Endothelial cell of umbilical vein (primary cell): ENCODE results near the gene TXNDC9. TPM values are rescaled to one million over a fixed set of nuclear protein-coding genes. Genes with fewer than 3 reads are reported as not detected.
"Not testable (repeated sequence)": the region's sequence is repeated elsewhere in the genome, so short reads cannot be mapped to it uniquely, and the experiment has no call there.

Source experiments
- BruUV-seq: library from RNA; stranded (reverse); fragments of 400-500 nt; replicated peaks from 2 replicates; lab custom pipeline; 2021; lab: Mats Ljungman, UMichigan
- CTCF ChIA-PET: fragments of 300-600, 350-600 bp; sonication (Branson Sonifier 250); formaldehyde crosslinking; loops from one replicate; lab custom pipeline; 2021; ENCODE audit warnings: antibody characterized with exemption, inconsistent platforms; lab: Charles Lee
- POLR2A ChIA-PET: fragments of 300-600, 350-600 bp; sonication (Branson Sonifier 250); formaldehyde crosslinking; loops from one replicate; lab custom pipeline; 2021; ENCODE audit warnings: antibody characterized with exemption, inconsistent platforms; lab: Charles Lee
- DNase-seq: peaks from one replicate; pipeline ENCODE4 v3.0.0-alpha.2; 2011; ENCODE audit warnings: low read depth, low spot score
- FAIRE-seq: peaks from 2 replicates; lab custom pipeline; 2011; peaks lifted over from hg19 to GRCh38; lab: Jason Lieb, UNC
- H2AFZ ChIP-seq: 2 replicates; pipeline ENCODE4 v1.6.0; 2012; ENCODE audit warnings: low read depth, low read length, control low read depth, inconsistent platforms
- H3K27ac ChIP-seq: 2 replicates; pipeline ENCODE4 v1.5.1; 2011; ENCODE audit warnings: low read depth, mild to moderate bottlenecking, control low read depth, low read length, moderate library complexity; ENCODE audit not compliant: insufficient read depth
- H3K27me3 ChIP-seq, 2 experiments: 2 replicates each; pipeline versions ENCODE4 v1.6.0 to v1.6.1; 2011; ENCODE audit warnings: low read length in 2 of 2, mixed read lengths in 1 of 2; ENCODE audit not compliant: control insufficient read depth in 2 of 2, insufficient read depth in 2 of 2
- H3K36me3 ChIP-seq, 2 experiments: 2 replicates in 1 of 2; 3 replicates in 1 of 2; pipeline ENCODE4 v1.5.1; 2011; ENCODE audit warnings: low read length in 2 of 2, mild to moderate bottlenecking in 1 of 2, moderate library complexity in 1 of 2; ENCODE audit not compliant: control insufficient read depth in 2 of 2, insufficient read depth in 2 of 2; ENCODE audit errors: extremely low read depth in 1 of 2
- H3K4me1 ChIP-seq: 3 replicates; pipeline ENCODE4 v1.5.1; 2011; ENCODE audit warnings: mild to moderate bottlenecking, low read length; ENCODE audit not compliant: control insufficient read depth, insufficient read depth; ENCODE audit errors: extremely low read depth
- H3K4me2 ChIP-seq: 2 replicates; pipeline ENCODE4 v1.6.1; 2011; ENCODE audit warnings: low read length, control low read depth, mixed read lengths; ENCODE audit not compliant: insufficient read depth
- H3K4me3 ChIP-seq, 3 experiments: fragments of 200-600 bp in 1 of 3; sonication (generic), shearing (Covaris generic) in 1 of 3; replicated peaks in 1 of 3; 2 replicates each; pipeline ENCODE4 v1.5.1; 2011 to 2016; ENCODE audit warnings: control low read depth in 3 of 3, low read length in 3 of 3, mild to moderate bottlenecking in 2 of 3, inconsistent platforms in 1 of 3, low read depth in 1 of 3, moderate library complexity in 1 of 3; ENCODE audit not compliant: insufficient read depth in 1 of 3
- H3K79me2 ChIP-seq: 2 replicates; pipeline ENCODE4 v1.6.0; 2012; ENCODE audit warnings: low read length, inconsistent platforms; ENCODE audit not compliant: control insufficient read depth, insufficient read depth
- H3K9ac ChIP-seq: replicated peaks from 2 replicates; pipeline ENCODE3; 2011; ENCODE audit warnings: low read length, control low read depth; ENCODE audit not compliant: insufficient read depth; ENCODE audit errors: extremely low read depth
- H3K9me1 ChIP-seq: replicated peaks from 3 replicates; pipeline ENCODE4 v1.6.0; 2011; ENCODE audit warnings: mild to moderate bottlenecking, low read length; ENCODE audit not compliant: control insufficient read depth, insufficient read depth; ENCODE audit errors: extremely low read depth
- H3K9me3 ChIP-seq: replicated peaks from 2 replicates; pipeline ENCODE4 v1.5.1; 2012; ENCODE audit warnings: low read length, inconsistent platforms; ENCODE audit not compliant: control insufficient read depth, insufficient read depth
- H4K20me1 ChIP-seq: replicated peaks from 2 replicates; pipeline ENCODE3; 2011; ENCODE audit warnings: mild to moderate bottlenecking, low read length; ENCODE audit not compliant: control insufficient read depth, insufficient read depth; ENCODE audit errors: extremely low read depth
- CTCF ChIP-seq, 2 donors: IDR thresholded peaks; 1 replicate in 1 of 2; 2 replicates in 1 of 2; pipeline ENCODE4 v1.5.1; 2011; ENCODE audit warnings: low read length in 2 of 2, mild to moderate bottlenecking in 2 of 2, moderate library complexity in 2 of 2, control low read depth in 1 of 2, inconsistent platforms in 1 of 2, low read depth in 1 of 2; ENCODE audit not compliant: insufficient read depth in 1 of 2; ENCODE audit errors: extremely low read depth in 1 of 2
- EZH2 ChIP-seq: IDR thresholded peaks from 2 replicates; pipeline ENCODE4 v1.6.1; 2012; ENCODE audit warnings: borderline replicate concordance, low read depth, mild to moderate bottlenecking, moderate library complexity, low read length, inconsistent platforms; ENCODE audit not compliant: severe bottlenecking
- FOS ChIP-seq: IDR thresholded peaks from 2 replicates; pipeline ENCODE4 v1.6.1; 2011; ENCODE audit warnings: mild to moderate bottlenecking, low read length, moderate library complexity, borderline replicate concordance; ENCODE audit not compliant: insufficient read depth
- GATA2 ChIP-seq: IDR thresholded peaks from 2 replicates; pipeline ENCODE4 v1.7.0; 2011; ENCODE audit warnings: low read depth, mild to moderate bottlenecking, moderate library complexity, mixed read lengths, low read length; ENCODE audit not compliant: insufficient read length, insufficient read depth
- JUN ChIP-seq: IDR thresholded peaks from 2 replicates; pipeline ENCODE4 v1.6.1; 2011; ENCODE audit warnings: borderline replicate concordance, low read depth; ENCODE audit not compliant: insufficient read length, insufficient read depth
- MYC ChIP-seq: IDR thresholded peaks from one replicate; pipeline ENCODE4 v1.6.1; 2011; ENCODE audit warnings: mild to moderate bottlenecking, low read depth, low read length
- POLR2A ChIP-seq: IDR thresholded peaks from 2 replicates; pipeline ENCODE4 v1.6.1; 2012; ENCODE audit warnings: low read depth, mild to moderate bottlenecking, control low read depth, low read length
- POLR2AphosphoS5 ChIP-seq: IDR thresholded peaks from 2 replicates; pipeline ENCODE4 v1.6.1; 2012; ENCODE audit warnings: low read depth, mild to moderate bottlenecking, control low read depth, low read length, moderate library complexity; ENCODE audit not compliant: insufficient read depth
- dilution Hi-C: fragments of 300-500 bp; cut with MboI; formaldehyde crosslinking; loops from one replicate; pipeline ENCODE4 v1.15.0; 2019; ENCODE audit warnings: low sequenced_read_pairs; ENCODE audit not compliant: extremely low pct_ligation_motif_present
- intact Hi-C: fragments of 100-400 bp; cut with micrococcal nuclease; formaldehyde crosslinking; loops from one replicate; pipeline ENCODE4 v1.10.0; 2022
- polyA plus RNA-seq, 4 experiments: library from polyadenylated mRNA; depleted of rRNA in 3 of 4; stranded (reverse) in 3 of 4; unstranded in 1 of 4; fragments of >200 nt; gene quantifications; 2 replicates each; pipeline versions ENCODE4 v1.2.1 to v1.2.3, GENCODE V29; 2011 to 2012; ENCODE audit warnings: missing spikeins in 1 of 4
- total RNA-seq: library from RNA; stranded (reverse); gene quantifications from 2 replicates; pipeline ENCODE4 v1.2.3, GENCODE V29; 2021
- TF ChIP-seq, protein P1 (sequence below): IDR thresholded peaks from 2 replicates; pipeline ENCODE4 v1.6.1; 2011; ENCODE audit not compliant: insufficient read depth, insufficient read length

Gene TXNDC9
- total and polyA plus RNA-seq, 2 donors (not counting 3 experiments of a cell fraction or from before 2014, with no cell fraction given), result 18.6 to 45.8 TPM

GRCh38 chr2:99317161-99317872 is 18.8 kb downstream of the TXNDC9 start:
- DNase-seq (no peak), FAIRE-seq (no peak)
- Histone ChIP-seq H2AFZ (no peak overlapping the region), H3K4me3 (no peak overlapping the region), H3K9me1 (no peaks in the 10 kb centered on the region), H4K20me1 (no peaks in the 10 kb centered on the region), H3K27me3 (no peaks in the 10 kb centered on the region), H3K9ac (no peak overlapping the region), H3K79me2 (no peaks in the 10 kb centered on the region), H3K4me1 (peaks cover 2% of the 10 kb centered on the region), H3K9me3 (no peaks in the 10 kb centered on the region), H3K27ac (no peak overlapping the region), H3K4me2 (no peak overlapping the region), H3K36me3 (peaks cover 9 to 15% of the 10 kb centered on the region in 2 experiments)
- no peak for TF ChIP-seq POLR2AphosphoS5
- no peak for TF ChIP-seq EZH2
- no peak for TF ChIP-seq FOS
- TF ChIP-seq CTCF (IDR thresholded peaks at IDR 0.05; ENCODE audit: extremely low read depth in 1 of 2, insufficient read depth in 1 of 2, low read depth in 1 of 2, low read length in 2 of 2), result no peak
- TF ChIP-seq POLR2A, result no peak
- TF ChIP-seq MYC, result no peak
- TF ChIP-seq, protein P1, sequence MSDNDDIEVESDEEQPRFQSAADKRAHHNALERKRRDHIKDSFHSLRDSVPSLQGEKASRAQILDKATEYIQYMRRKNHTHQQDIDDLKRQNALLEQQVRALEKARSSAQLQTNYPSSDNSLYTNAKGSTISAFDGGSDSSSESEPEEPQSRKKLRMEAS, result no peak
- TF ChIP-seq JUN, result no peak
- no peak for TF ChIP-seq GATA2
- POLR2A ChIA-PET, result no interaction called here
- dilution Hi-C loops (no loop called here), intact Hi-C loops (no loop called here)
- no TSS peak for BruUV-seq
- CTCF ChIA-PET, result no interaction called here

GRCh38 chr2:99301097-99301496 is 35.0 kb downstream of the TXNDC9 start, which contains the start of gene LYG1:
LYG1 (minus strand) TSS chr2:99301197; CDS start chr2:99295670, 5,527 bp downstream.
- dilution Hi-C loops, POLR2A ChIA-PET, H3K4me1 ChIP-seq, BruUV-seq, H3K9ac ChIP-seq, intact Hi-C loops, H2AFZ ChIP-seq, H3K4me3 ChIP-seq, H3K79me2 ChIP-seq, H3K9me3 ChIP-seq, H3K4me2 ChIP-seq, H3K9me1 ChIP-seq, CTCF ChIA-PET, H3K36me3 ChIP-seq, DNase-seq, H4K20me1 ChIP-seq, H3K27me3 ChIP-seq, H3K27ac ChIP-seq: not testable (repeated sequence)
- FAIRE-seq, result peak; percentile 64
